NCI-H1417 treated with DMSO at 0.1 percent for 48 hours (cell line): Measurements from ENCODE around the gene MYH3.

ENCODE experiments used
- DNase-seq: peaks from one replicate; lab custom pipeline; 2025; lab: John Stamatoyannopoulos, UW

The MYH3 gene

DNA sequence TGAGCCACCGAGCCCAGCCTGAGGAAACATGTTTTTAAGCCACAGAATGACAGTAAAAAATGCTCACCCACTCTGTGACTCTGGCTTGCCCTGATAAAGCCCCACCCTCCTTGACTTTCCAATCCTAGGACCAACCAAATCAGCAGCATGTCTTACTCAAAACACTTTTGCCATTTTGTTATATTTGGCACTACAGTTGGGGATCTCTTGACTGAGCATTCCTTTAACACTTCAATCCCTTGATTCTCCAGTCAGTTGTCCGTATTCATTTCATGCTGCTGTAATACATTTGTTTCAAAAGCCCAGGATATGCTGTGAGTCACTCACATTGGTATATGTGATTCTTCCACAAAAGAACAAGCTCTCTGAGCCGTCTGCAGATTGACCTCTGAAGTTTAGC lies 8.2 kb downstream of the MYH3 start:
- DNase-seq = no peak

GRCh38 chr17:10648381-10648780 lies 8.7 kb downstream of the MYH3 start:
- DNase-seq = no peak

DNA sequence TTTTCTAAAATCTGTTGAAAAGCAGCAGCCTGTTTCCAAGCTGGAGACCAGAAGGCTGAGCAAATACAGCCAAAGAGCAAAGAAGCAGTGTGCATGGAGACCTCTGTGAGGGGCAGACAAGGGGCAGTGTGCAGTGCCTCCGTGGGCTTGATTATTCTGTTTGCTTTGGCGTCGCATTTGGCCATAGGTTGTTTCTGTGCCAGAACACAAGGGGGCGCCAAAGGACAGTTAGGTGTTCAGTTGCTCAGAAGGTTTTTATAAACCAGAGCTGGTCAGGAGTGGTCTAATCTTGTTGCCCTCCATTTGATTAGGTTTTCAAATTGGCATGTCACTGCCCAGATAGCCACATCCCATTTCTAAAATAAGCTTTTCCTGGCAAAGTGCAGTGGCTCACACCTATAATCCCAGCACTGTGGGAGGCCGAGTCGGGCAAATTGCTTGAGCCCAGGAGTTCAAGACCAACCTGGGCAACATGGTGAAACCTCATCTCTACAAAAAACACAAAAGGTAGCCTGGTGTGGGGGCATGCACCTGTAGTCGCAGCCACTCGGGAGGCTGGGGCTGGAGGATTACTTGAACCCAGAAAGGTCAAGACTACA lies 10.6 kb downstream of the MYH3 start:
- no peak for DNase-seq

DNA sequence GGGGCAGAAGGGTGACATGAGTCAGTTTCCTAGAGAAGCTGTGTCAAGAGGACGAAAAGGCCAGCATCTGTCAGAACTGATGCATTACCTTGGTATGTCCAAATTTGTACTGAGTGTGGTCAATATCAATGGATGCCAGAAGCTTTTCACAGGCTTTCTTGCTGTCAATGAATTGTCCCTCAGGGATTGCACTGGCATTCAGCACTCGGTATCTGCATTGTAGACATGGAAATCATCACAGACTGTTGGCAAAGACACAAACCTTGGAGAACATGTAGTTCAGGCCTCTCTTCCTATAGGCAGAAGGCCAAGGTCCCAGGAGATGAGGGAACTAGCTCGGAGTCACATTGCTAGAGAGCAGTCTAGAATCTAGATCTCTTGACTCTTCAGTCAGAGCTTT lies 16.6 kb downstream of the MYH3 start:
- no peak for DNase-seq

DNA sequence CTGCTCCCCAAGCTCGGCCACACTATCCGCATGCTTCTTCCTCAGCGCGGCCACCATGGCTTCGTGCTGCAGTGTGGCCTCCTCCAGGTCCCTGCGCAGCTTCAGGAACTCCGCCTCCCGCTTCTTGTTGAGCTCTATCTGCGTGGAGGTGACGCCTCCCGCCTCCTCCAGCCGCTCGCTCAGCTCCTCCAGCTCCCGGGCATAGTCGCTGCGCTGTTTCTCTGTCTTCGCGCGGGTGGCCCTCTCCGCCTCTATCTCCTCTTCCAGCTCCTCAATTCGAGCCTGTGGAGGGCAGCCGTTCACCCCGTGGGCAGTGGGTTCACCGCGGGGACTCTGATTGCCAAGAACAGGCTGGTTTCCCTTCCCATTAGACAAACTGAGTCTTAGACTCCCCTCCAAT lies 19.0 kb downstream of the MYH3 start:
- DNase-seq = no peak

- no peak for DNase-seq
Measured at GRCh38 chr17:10635290-10635689, 21.8 kb downstream of the MYH3 start.

GRCh38 chr17:10633738-10634379 lies 23.2 kb downstream of the MYH3 start:
- DNase-seq = no peak

- no peak for DNase-seq
Measured at GRCh38 chr17:10631701-10632100, 25.4 kb downstream of the MYH3 start.

GRCh38 chr17:10631048-10631700 lies 25.9 kb downstream of the MYH3 start:
- no peak for DNase-seq

DNA sequence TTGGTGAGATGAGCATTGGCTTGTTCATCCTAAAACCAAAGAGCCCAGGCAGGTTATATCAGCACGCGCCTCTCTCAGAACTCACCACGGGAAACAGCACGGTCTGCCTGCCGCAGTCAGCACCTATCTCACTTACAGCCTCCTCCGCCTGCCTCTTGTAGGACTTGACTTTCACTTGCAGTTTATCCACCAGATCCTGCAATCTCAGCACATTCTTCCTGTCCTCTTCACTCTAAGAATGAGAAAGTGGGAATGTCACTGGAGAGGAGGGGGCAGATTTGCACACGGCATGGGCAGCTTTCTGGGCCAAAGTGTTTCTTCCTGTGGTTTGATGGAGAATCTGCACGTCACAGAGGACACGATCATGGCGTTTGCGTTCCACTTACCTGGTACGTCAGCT lies 27.4 kb downstream of the MYH3 start:
- DNase-seq = no peak

DNA sequence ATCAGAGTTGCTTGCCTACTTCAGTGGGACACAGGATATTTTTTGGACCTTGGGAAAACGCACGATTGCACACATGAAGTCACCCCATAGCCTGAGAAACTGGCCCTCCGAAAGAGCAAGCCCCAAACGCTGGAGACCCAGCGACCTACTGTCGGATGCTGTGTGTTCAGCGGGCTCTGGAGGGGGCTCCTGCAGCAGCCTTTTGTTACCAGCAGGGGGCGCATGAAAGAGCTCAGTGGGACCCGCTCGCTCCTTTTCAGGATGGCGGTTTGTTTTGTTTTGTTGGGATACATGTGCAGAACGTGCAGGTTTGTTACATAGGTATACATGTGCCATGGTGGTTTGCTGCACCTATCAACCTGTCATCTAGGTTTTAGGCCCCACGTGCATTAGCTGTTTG lies 28.4 kb downstream of the MYH3 start:
- no peak for DNase-seq

DNA sequence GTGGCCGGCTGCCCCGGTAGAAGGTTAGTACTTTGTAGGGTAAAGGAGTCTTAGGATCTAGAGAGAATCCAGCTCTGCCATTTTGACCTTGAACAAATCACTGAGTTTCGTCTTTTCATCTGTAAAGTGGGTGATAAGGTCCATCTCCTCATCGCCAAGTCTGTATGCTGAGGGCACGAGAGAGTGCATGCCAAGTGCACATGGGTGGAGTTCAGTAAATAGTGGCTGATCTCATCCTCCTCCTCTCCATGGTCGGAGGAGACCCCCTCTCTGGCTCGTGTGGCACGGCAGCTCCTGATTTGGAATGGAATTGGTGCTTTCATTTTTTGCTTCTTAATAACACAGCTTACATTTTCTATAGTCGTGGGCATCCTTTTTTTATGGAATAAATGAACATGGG lies 30.7 kb downstream of the MYH3 start:
- no peak for DNase-seq

DNA sequence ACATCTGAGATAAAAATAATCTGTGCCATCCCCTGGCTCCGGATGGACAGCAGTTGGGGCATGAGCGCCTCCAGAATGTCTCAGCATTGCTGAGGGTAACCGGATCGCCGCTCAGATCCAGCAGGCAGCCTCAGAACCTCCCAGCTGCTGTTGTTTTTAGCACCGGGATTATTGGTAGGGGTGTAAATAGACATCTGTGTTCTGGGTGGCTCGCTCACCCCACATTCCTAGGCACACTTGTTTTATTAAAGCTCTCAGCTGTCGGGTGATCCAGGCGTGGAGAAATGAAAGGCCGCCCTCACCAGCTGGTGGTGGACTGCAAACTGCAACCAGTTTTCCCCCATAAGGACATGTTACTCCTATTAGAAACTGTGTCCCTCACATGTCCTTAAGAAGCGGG lies 32.1 kb downstream of the MYH3 start:
- no peak for DNase-seq

GRCh38 chr17:10623737-10624338 lies 33.3 kb downstream of the MYH3 start:
- DNase-seq = no peak

DNA sequence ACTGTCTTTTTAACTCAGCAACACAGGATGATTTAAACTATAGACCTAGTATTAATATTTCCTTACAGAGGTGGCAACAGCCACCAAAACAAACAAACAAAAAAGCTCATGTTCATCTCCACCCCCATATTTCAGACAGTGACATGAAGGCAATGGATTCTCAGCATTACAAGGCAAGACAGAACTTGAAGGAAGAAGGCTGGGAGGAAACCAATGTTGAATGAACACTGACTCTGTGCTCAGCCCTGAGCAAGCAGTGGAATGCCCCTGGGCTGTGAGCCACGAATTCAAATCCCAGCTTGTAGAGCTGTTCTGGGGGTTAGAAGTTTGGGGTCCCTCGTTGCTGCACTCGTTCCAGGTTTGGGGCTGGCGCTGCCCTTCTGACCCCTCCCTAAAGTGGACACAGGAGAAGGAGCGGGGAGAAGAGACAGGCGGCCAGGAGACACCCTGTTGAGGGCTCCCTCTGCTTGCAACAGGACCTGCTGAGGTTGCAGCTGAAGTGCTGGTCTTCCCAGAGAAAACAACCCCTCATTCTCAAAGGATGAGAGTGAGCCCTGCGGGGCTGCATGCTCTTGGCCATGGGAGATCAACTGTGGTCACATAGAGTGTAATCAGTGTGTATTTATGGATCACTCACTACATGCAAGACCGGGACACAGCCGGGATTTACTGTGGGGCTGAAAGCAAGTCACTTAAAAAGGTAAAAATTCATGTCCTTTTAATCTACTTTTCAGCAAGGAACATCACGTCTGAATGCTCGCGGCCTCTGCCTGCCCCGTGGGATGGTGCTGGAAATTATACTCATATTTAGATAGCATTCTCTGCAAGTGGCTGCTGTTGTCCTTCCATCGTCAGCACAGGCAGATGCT lies 34.3 kb downstream of the MYH3 start:
- no peak for DNase-seq

DNA sequence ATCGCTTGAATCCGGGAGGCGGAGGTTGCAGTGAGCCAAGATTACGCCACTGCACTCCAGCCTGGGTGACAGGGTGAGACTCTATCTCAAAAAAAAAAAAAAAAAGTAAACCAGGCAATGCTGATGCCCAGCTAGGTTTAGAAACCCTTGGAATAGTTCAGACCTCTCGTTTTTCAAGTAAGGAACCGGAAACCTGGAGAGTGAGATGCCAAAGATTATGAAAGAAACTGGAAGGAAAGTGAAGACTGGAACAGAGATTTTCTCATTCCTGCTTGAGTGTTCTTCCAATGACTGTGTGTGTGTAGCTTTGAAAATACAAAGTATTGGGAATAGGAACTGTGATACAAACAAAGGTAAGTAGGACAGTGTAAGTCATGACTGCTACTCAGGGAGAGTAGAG lies 35.7 kb downstream of the MYH3 start:
- DNase-seq = no peak

GRCh38 chr17:10620823-10621222 lies 36.3 kb downstream of the MYH3 start:
- no peak for DNase-seq

DNA sequence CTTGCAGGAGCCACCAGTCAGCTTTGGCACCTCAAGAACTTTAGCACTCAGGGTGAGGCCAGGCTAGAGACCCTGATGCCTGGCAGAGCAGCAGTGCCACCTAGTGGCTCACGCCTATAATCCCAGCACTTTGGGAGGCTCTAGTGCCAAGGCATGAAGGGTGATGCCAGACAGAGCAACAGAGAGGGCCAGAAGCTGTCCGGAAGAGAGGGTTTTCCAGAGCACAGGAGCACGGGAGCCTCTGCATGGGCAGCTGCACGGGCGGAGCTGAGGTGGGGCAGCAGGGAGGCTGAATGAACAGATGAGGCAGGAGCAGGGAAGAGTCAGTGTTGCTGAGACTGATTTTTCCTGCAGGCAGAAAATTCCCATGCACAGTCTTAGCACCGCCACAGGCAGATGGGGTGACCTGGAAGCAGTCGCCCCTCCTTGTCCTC lies 38.9 kb downstream of the MYH3 start:
- DNase-seq = no peak

DNA sequence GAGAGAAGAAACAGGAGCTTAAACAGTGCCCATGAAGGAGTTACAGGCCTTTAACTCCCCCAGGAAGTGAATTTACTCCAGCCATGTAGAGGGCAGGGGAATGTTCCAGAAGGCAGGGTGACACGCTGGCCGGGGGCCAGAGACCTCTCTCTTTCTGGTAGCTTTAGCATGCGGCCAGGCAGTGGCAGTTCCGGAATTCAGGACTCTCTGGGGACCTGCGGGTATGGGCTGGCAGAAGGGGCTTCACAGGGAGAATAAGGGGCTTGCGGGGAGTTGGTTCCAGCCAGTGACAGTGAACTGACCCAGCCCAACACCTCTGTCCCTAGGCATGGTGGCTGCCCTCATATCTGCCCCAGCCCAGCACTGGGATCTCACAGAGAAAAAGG lies 40.0 kb downstream of the MYH3 start:
- DNase-seq = no peak

DNA sequence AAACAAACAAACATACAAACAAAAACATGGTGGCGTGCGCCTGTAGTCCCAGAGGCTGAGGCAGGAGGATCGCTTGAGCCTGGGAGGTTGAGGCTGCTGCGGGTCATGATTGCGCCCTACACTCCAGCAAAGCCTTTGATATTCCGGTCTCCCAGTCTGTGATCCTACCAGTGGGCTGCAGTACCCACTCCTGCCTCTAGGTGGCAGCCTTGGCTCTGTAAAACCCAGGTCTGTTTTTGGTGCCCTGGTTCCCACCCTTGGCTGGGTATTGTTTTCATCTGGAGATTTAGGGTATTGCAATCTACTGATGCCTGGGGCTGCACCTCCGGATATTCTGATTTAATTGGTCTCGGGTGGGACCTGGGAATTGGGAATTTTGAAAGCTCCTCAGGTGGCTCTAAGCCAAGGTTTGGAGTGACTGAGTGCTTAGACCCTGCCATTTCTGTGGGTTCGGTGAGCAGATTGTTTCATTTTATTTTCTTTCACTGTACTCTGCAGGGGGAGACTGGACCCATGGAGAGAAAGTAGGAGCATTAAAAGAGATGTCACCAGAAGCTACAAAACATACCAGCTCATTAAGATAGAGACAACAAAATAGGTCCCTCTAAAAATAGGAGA lies 40.5 kb downstream of the MYH3 start:
- no peak for DNase-seq

DNA sequence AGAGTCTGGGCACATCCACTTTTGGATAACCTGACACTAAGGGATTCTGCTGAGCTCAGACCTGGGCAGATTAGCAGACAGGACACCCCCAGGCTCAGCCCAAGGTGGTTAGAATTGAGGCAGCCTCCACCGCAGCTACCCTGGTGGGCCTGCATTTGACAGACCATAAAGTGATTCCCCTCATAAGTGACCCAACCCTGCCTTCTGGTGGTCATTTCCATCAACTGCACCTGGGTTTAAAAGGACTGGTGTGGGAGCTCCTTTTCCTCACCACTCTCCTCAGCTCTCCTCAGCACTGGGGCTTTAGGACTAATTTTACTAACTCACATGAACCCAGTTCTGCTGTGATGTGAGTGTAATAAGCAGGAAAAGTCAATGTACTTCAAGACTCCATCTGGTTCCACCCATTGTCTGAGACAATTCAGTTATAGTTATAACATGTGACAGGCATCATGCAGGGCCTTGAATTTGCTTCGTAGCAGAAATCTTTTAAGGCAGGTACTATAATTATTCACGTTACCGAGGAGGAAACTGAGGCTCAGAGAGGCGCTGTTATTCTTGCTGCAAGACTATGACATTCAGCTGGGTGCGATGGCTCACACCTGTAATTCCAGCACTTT lies 42.5 kb downstream of the MYH3 start:
- no peak for DNase-seq
